ENCODE results near the gene KRTAP12-2.

The KRTAP12-2 gene

DNA sequence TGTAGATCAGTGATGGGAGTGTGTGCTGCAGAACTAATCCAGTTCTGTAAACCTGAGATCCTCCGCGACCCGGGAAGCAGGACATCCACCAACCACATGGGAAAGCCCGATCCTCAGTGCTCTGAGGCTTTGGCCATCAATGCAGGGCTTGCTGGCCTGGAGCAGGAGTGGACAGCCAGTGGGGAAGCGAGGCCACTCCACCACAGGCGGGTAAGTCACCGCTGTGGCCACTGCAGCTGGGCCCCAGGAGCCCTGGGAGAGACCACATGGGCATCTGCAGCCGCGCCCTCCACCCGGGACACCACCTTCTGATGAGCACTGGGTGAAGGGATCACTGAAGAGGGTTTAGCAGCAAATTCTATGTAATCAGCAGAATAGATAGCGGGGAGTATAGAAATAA is 14.4 kb upstream of the KRTAP12-2 start:
- TF ChIP-seq, protein P1, sequence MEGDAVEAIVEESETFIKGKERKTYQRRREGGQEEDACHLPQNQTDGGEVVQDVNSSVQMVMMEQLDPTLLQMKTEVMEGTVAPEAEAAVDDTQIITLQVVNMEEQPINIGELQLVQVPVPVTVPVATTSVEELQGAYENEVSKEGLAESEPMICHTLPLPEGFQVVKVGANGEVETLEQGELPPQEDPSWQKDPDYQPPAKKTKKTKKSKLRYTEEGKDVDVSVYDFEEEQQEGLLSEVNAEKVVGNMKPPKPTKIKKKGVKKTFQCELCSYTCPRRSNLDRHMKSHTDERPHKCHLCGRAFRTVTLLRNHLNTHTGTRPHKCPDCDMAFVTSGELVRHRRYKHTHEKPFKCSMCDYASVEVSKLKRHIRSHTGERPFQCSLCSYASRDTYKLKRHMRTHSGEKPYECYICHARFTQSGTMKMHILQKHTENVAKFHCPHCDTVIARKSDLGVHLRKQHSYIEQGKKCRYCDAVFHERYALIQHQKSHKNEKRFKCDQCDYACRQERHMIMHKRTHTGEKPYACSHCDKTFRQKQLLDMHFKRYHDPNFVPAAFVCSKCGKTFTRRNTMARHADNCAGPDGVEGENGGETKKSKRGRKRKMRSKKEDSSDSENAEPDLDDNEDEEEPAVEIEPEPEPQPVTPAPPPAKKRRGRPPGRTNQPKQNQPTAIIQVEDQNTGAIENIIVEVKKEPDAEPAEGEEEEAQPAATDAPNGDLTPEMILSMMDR (IDR thresholded peaks at IDR 0.05; ENCODE audit: insufficient read depth, low read length, poor library complexity, severe bottlenecking): no peak
- no peak overlapping the region for H3K4me3 ChIP-seq (replicated peaks; ENCODE audit: low read depth, low read length)
- no peaks in the 10 kb centered on the region; the same call in none of the 2 replicates for H3K27me3 ChIP-seq (replicated peaks; ENCODE audit: control insufficient read depth, insufficient read depth, low read length)
- H3K36me3 ChIP-seq (ENCODE audit: control insufficient read depth, insufficient read depth, low read length): no peaks in the 10 kb centered on the region
- no peak for DNase-seq (ENCODE audit: extremely low read depth, insufficient read length)

DNA sequence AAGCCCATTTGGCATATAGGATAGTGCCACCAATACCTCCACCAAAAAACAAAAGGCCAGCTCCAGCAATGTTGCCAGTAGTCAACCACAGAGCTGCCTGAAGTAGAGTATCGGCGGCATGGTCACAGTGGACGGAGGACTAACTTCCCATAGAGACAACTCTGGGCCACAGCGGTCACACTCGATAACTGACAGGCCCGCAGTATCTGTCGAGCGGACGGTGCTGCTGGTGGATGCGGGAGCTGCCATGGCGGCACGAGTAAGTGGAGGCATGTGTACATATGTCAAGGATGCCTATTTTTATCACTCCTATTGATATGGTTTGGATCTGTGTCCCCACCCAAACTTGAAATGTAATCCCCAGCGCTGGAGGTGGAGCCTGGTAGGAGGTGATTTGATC is 11.2 kb upstream of the KRTAP12-2 start:
- no peak for DNase-seq (ENCODE audit: extremely low read depth, insufficient read length)
- Histone ChIP-seq H3K27me3 (replicated peaks; ENCODE audit: control insufficient read depth, insufficient read depth, low read length) (no peaks in the 10 kb centered on the region; the same call in none of the 2 replicates), H3K36me3 (ENCODE audit: control insufficient read depth, insufficient read depth, low read length) (no peaks in the 10 kb centered on the region), H3K4me3 (replicated peaks; ENCODE audit: low read depth, low read length) (no peak overlapping the region)
- TF ChIP-seq, protein P1 (IDR thresholded peaks at IDR 0.05; ENCODE audit: insufficient read depth, low read length, poor library complexity, severe bottlenecking): no peak

DNA sequence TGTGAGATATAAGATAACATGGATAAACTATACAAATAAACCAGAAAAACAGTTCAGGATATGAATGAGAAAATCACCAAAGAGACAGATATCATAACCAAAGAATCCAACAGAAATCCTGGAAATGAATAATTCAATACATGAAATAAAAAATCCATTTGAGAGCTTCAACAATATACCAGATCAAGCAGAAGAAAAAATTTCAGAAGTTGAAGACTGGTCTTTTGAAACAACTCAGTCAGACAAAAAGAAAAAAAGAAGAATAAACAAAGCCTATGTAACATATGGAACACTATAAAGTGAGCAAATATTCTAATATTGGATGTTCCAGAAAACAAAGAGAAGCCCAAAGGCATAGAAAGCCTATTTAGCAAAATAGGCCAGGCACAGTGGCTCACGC is 5.2 kb upstream of the KRTAP12-2 start:
- DNase-seq (ENCODE audit: extremely low read depth, insufficient read length): no peak
- H3K4me3 ChIP-seq (replicated peaks; ENCODE audit: low read depth, low read length): no peak overlapping the region
- TF ChIP-seq, protein P1 (IDR thresholded peaks at IDR 0.05; ENCODE audit: insufficient read depth, low read length, poor library complexity, severe bottlenecking): no peak
- H3K27me3 ChIP-seq (replicated peaks; ENCODE audit: control insufficient read depth, insufficient read depth, low read length): peaks cover 2% of the 10 kb centered on the region; the same call in 1 of the 2 replicates
- H3K36me3 ChIP-seq (ENCODE audit: control insufficient read depth, insufficient read depth, low read length): no peaks in the 10 kb centered on the region

DNA sequence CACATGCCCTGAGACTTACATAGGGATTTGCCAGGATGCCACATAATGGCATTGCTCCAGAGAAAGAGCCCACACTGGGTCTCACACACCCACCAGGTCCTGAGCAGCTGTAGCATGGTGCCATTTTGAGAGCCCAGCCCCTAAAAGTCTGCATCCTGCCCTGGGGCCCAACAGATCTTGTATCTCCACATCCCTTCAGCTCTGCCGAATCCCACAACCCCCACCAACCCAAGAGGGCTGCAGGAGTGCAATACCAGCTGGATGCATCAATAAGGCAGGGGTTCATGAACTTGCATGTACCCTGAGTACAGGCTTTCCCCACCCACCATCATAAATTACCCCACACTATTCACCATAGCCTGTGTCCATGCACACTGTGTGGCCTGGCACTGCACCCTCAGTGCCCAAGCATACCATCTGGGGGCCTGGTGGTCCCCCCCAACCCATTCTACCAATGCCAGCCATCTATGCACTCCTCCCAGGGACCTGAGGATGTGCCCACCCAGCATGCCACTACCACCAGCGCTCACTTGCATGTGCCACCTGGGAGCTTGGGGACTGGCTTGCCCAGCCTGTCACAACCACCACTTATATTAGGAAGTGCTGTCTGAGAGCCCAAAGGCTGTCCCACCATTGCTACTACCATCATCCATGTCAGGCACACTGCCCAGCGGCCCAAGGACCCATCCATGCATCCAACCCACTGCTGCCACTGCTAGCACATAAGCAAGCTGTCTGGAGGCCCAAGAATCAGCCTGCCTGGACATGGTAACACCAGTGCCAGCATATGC is 4.1 kb upstream of the KRTAP12-2 start:
- TF ChIP-seq, protein P1 (IDR thresholded peaks at IDR 0.05; ENCODE audit: insufficient read depth, low read length, poor library complexity, severe bottlenecking): no peak
- H3K27me3 ChIP-seq (replicated peaks; ENCODE audit: control insufficient read depth, insufficient read depth, low read length): peaks cover 2% of the 10 kb centered on the region; the same call in 1 of the 2 replicates
- no peaks in the 10 kb centered on the region for H3K36me3 ChIP-seq (ENCODE audit: control insufficient read depth, insufficient read depth, low read length)
- H3K4me3 ChIP-seq (replicated peaks; ENCODE audit: low read depth, low read length): no peak overlapping the region
- no peak for DNase-seq (ENCODE audit: extremely low read depth, insufficient read length)

DNA sequence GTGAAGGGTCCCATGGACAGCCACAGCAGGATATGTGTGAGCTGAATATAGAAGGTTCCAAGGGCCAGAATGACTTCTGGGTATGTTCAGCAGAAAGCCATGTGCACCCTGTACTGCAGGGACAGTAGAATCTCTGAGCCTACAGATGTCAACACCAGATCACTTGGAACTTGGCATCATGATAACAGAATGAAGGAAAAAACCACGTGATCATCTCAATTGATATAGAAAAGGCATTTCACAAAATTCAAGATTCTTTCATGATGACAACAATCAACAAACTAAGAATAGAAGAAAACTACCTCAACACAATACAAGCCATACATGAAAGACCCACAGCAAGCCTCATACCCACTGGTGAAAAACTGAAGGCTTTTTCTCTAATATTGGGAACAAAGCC is 885 bp upstream of the KRTAP12-2 start:
- no peak overlapping the region for H3K4me3 ChIP-seq (replicated peaks; ENCODE audit: low read depth, low read length)
- H3K27me3 ChIP-seq (replicated peaks; ENCODE audit: control insufficient read depth, insufficient read depth, low read length): peaks cover 2% of the 10 kb centered on the region; the same call in 1 of the 2 replicates
- TF ChIP-seq, protein P1 (IDR thresholded peaks at IDR 0.05; ENCODE audit: insufficient read depth, low read length, poor library complexity, severe bottlenecking): no peak
- no peaks in the 10 kb centered on the region for H3K36me3 ChIP-seq (ENCODE audit: control insufficient read depth, insufficient read depth, low read length)
- no peak for DNase-seq (ENCODE audit: extremely low read depth, insufficient read length)

Measured in GM06990 (cell line).